PC-3 (cell line): ENCODE results near the gene SLC25A30.

ENCODE experiments used
- EZH2 ChIP-seq: fragments of 300-600 bp; sonication (generic); IDR thresholded peaks from one replicate; pipeline ENCODE4 v1.6.1; 2017; ENCODE audit warnings: antibody characterized with exemption, mild to moderate bottlenecking, low read length; ENCODE audit not compliant: unreplicated experiment
- EZH2phosphoT487 ChIP-seq: fragments of 300-600 bp; sonication (generic); IDR thresholded peaks from 2 replicates; pipeline ENCODE4 v1.6.1; 2018; ENCODE audit warnings: mild to moderate bottlenecking, antibody characterized with exemption, low read length, borderline replicate concordance
- TF ChIP-seq, protein P1 (sequence below): fragments of 300-600 bp; sonication (generic); conservative IDR thresholded peaks from 2 replicates; pipeline ENCODE4 v1.5.1; 2017; ENCODE audit warnings: antibody characterized with exemption, low read depth, mild to moderate bottlenecking, low read length

DNA sequence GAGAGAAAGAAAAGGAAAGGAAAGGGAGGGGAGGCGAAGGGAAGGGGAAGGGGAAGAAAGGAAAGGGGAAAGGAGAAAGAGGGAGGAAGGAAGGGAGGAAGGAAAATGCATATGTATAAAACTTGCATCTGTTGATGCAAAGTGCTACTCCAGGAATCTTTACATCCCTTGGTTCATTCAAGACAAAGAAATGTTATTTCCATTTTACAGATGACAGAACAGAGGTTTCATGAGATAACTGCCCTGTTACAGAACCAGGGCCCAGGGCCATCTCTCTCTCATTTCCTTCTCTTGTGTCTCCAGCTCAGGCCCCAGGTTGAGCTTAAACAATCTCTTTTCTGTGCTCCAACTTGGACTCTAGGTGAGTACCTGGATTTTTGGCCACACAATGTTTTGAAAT lies 1.8 kb upstream of the SLC25A30 start:
- TF ChIP-seq, protein P1, sequence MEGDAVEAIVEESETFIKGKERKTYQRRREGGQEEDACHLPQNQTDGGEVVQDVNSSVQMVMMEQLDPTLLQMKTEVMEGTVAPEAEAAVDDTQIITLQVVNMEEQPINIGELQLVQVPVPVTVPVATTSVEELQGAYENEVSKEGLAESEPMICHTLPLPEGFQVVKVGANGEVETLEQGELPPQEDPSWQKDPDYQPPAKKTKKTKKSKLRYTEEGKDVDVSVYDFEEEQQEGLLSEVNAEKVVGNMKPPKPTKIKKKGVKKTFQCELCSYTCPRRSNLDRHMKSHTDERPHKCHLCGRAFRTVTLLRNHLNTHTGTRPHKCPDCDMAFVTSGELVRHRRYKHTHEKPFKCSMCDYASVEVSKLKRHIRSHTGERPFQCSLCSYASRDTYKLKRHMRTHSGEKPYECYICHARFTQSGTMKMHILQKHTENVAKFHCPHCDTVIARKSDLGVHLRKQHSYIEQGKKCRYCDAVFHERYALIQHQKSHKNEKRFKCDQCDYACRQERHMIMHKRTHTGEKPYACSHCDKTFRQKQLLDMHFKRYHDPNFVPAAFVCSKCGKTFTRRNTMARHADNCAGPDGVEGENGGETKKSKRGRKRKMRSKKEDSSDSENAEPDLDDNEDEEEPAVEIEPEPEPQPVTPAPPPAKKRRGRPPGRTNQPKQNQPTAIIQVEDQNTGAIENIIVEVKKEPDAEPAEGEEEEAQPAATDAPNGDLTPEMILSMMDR = no peak
- TF ChIP-seq EZH2phosphoT487 = no peak
- TF ChIP-seq EZH2 = no peak
